Measurements from ENCODE around the gene TBC1D14.

TBC1D14 gene

GRCh38 chr4:6929812-6930464, 20.3 kb downstream of the TBC1D14 start:
- DNase-seq (ENCODE audit: low read depth), result no peak

- DNase-seq (ENCODE audit: low read depth), result no peak
Measured at GRCh38 chr4:6932475-6932874, 22.8 kb downstream of the TBC1D14 start.

GRCh38 chr4:6932918-6933317, 23.3 kb downstream of the TBC1D14 start:
- no peak for DNase-seq (ENCODE audit: low read depth)

GRCh38 chr4:6933691-6934430, 24.2 kb downstream of the TBC1D14 start:
- no peak for DNase-seq (ENCODE audit: low read depth)

GRCh38 chr4:6935965-6936364, 26.3 kb downstream of the TBC1D14 start:
- no peak for DNase-seq (ENCODE audit: low read depth)

GRCh38 chr4:6937201-6937600, 27.6 kb downstream of the TBC1D14 start:
- DNase-seq (ENCODE audit: low read depth), result no peak

GRCh38 chr4:6937754-6938153, 28.1 kb downstream of the TBC1D14 start:
- no peak for DNase-seq (ENCODE audit: low read depth)

- no peak for DNase-seq (ENCODE audit: low read depth)
Measured at GRCh38 chr4:6938237-6938636, 28.6 kb downstream of the TBC1D14 start.

- DNase-seq (ENCODE audit: low read depth), result no peak
Measured at GRCh38 chr4:6938647-6939271, 29.1 kb downstream of the TBC1D14 start.

- no peak for DNase-seq (ENCODE audit: low read depth)
Measured at GRCh38 chr4:6939761-6940743, 30.4 kb downstream of the TBC1D14 start.

GRCh38 chr4:6940744-6941137, 31.1 kb downstream of the TBC1D14 start:
- DNase-seq (ENCODE audit: low read depth), result no peak

GRCh38 chr4:6941796-6942195, 32.2 kb downstream of the TBC1D14 start:
- DNase-seq (ENCODE audit: low read depth), result no peak

GRCh38 chr4:6942238-6942800, 32.7 kb downstream of the TBC1D14 start:
- peak; percentile 88 for DNase-seq (ENCODE audit: low read depth)

GRCh38 chr4:6943012-6943884, 33.6 kb downstream of the TBC1D14 start:
- no peak for DNase-seq (ENCODE audit: low read depth)

- DNase-seq (ENCODE audit: low read depth), result no peak
Measured at GRCh38 chr4:6943885-6944225, 34.2 kb downstream of the TBC1D14 start.

- DNase-seq (ENCODE audit: low read depth), result no peak
Measured at GRCh38 chr4:6944301-6945051, 34.9 kb downstream of the TBC1D14 start.

GRCh38 chr4:6945052-6945409, 35.4 kb downstream of the TBC1D14 start:
- no peak for DNase-seq (ENCODE audit: low read depth)

- no peak for DNase-seq (ENCODE audit: low read depth)
Measured at GRCh38 chr4:6946497-6946896, 36.9 kb downstream of the TBC1D14 start.

- no peak for DNase-seq (ENCODE audit: low read depth)
Measured at GRCh38 chr4:6948134-6948460, 38.5 kb downstream of the TBC1D14 start.

- DNase-seq (ENCODE audit: low read depth), result no peak
Measured at GRCh38 chr4:6951880-6952381, 42.3 kb downstream of the TBC1D14 start.
